BJ (cell line): ENCODE data around the gene ENC1. TPM values are rescaled to one million over a fixed set of nuclear protein-coding genes. Genes with fewer than 3 reads are reported as not detected.

ENCODE experiments used
- CTCF ChIA-PET: fragments of 350-600 bp; formaldehyde crosslinking; extraction: SDS; loops from one replicate; lab custom pipeline; 2021; ENCODE audit warnings: antibody characterized with exemption, inconsistent platforms; lab: Yijun Ruan, JAX
- POLR2A ChIA-PET: fragments of 300-600 bp; sonication (Branson Sonifier 250); formaldehyde crosslinking; extraction: SDS; loops from one replicate; lab custom pipeline; 2021; ENCODE audit warnings: antibody characterized with exemption; lab: Charles Lee
- DNase-seq: peaks from one replicate; pipeline ENCODE4 v3.0.0-alpha.2; 2011; ENCODE audit warnings: low read depth
- H3K27me3 ChIP-seq: 2 replicates; pipeline ENCODE4 v1.6.0; 2011; ENCODE audit warnings: low read length; ENCODE audit not compliant: control insufficient read depth, insufficient read depth
- H3K36me3 ChIP-seq: 2 replicates; pipeline ENCODE4 v1.5.1; 2011; ENCODE audit warnings: low read length; ENCODE audit not compliant: control insufficient read depth, insufficient read depth
- H3K4me3 ChIP-seq: 2 replicates; pipeline ENCODE4 v1.5.1; 2011; ENCODE audit warnings: low read depth, mild to moderate bottlenecking, control low read depth, low read length
- CTCF ChIP-seq: IDR thresholded peaks from 2 replicates; pipeline ENCODE4 v1.5.1; 2011; ENCODE audit warnings: low read depth, mild to moderate bottlenecking, control low read depth, inconsistent platforms, low read length, moderate library complexity; ENCODE audit not compliant: insufficient read depth
- polyA plus RNA-seq: library from polyadenylated mRNA; depleted of rRNA; stranded (reverse); fragments of >200 nt; gene quantifications from 2 replicates; pipeline ENCODE4 v1.2.3, GENCODE V29; 2011

ENC1 gene
- polyA plus RNA-seq, 1 experiment, result 34.1 TPM

- TF ChIP-seq CTCF, result no peak
- Histone ChIP-seq H3K27me3 (no peaks in the 10 kb centered on the region), H3K4me3 (no peak overlapping the region), H3K36me3 (no peaks in the 10 kb centered on the region)
- POLR2A ChIA-PET, result no interaction called here
- CTCF ChIA-PET, result interaction anchor here (1.6 kb wide), 1 partner anchor 12 kb away, joined by 4 read pairs; no protein-coding TSS in a partner anchor
- no peak for DNase-seq
Measured at GRCh38 chr5:74624501-74624900, 16.0 kb downstream of the ENC1 start.

GRCh38 chr5:74623748-74624408, 16.6 kb downstream of the ENC1 start:
- ChIA-PET CTCF (interaction anchor here (0.8 kb wide), 1 partner anchor 454 kb away, joined by 3 read pairs; no protein-coding TSS in a partner anchor), POLR2A (no interaction called here)
- Histone ChIP-seq H3K36me3 (no peaks in the 10 kb centered on the region), H3K4me3 (no peak overlapping the region), H3K27me3 (no peaks in the 10 kb centered on the region)
- TF ChIP-seq CTCF, result no peak
- no peak for DNase-seq

- Histone ChIP-seq H3K27me3 (no peaks in the 10 kb centered on the region), H3K4me3 (no peak overlapping the region), H3K36me3 (no peaks in the 10 kb centered on the region)
- CTCF ChIA-PET, result interaction anchor here (0.8 kb wide), 1 partner anchor 453 kb away, joined by 3 read pairs; no protein-coding TSS in a partner anchor
- TF ChIP-seq CTCF, result no peak
- POLR2A ChIA-PET, result no interaction called here
- no peak for DNase-seq
Measured at GRCh38 chr5:74623006-74623611, 17.4 kb downstream of the ENC1 start.

GRCh38 chr5:74622122-74622521, 18.4 kb downstream of the ENC1 start:
- H3K27me3 ChIP-seq, result no peaks in the 10 kb centered on the region
- H3K4me3 ChIP-seq, result no peak overlapping the region
- no peak for TF ChIP-seq CTCF
- DNase-seq, result no peak
- ChIA-PET CTCF (no interaction called here), POLR2A (no interaction called here)
- H3K36me3 ChIP-seq, result no peaks in the 10 kb centered on the region

- POLR2A ChIA-PET, result no interaction called here
- H3K4me3 ChIP-seq, result no peak overlapping the region
- H3K27me3 ChIP-seq, result no peaks in the 10 kb centered on the region
- no peaks in the 10 kb centered on the region for H3K36me3 ChIP-seq
- no peak for DNase-seq
- CTCF ChIA-PET, result no interaction called here
- TF ChIP-seq CTCF, result no peak
Measured at GRCh38 chr5:74621492-74621891, 19.0 kb downstream of the ENC1 start.
